Measurements from ENCODE around the gene KIFC3.
"Not testable (repeated sequence)": the region's sequence is repeated elsewhere in the genome, so short reads cannot be mapped to it uniquely, and the experiment has no call there.

Gene KIFC3

DNA sequence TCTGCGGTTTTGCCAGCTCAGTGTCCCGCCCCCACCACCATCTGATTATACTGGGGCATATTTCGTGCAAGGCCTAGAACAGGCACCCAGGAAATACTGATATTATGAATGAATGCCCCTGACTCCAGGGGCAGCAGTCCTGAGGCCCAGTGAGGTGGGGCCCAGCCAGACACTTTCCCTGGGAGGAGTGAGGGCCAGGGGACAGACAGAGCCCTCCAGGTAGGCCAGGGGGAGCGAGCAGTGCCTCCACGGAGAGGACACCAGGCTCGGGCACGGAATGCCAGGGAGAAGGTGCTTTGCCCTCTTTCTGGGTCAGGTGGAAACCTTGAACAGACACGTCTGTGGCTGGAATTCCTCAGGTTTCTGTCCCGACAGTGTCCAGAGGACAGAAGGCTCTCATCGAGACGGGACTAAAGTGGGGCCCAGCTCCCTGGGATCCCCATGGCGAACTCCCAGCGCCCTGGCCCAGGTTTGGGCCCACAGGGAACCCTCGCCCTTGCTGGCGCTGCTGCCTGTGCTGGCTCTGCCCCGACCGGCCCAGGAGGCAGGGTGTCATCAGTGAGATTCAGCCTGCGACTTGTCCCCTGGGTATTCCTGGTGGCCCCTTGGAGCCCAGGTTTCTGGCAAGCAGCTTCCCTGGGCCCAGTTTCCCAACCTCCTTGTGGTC, 62.4 kb downstream of the KIFC3 start:
- DNase-seq (ENCODE audit: low spot score) = no peak

DNA sequence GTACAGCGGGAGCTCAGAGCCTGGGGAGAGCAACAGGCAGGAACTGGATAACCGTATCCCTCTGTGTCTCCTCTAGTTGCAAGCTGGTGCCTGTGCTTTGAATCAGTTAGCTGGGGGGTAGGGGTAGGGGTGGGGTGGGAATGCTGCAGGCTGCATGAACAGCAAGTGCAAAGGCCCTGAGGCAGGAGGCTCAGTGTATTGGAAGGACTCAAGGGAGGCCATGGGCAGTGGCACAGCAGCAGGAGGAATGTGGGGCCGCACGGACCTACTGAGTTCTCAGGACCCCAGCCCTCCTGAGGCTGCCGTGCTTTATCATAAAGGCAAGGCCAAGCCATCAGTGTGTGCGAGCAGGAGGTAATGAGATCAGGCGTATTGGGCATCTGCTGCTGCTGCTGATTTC, 63.4 kb downstream of the KIFC3 start:
- DNase-seq (ENCODE audit: low spot score) = no peak

DNA sequence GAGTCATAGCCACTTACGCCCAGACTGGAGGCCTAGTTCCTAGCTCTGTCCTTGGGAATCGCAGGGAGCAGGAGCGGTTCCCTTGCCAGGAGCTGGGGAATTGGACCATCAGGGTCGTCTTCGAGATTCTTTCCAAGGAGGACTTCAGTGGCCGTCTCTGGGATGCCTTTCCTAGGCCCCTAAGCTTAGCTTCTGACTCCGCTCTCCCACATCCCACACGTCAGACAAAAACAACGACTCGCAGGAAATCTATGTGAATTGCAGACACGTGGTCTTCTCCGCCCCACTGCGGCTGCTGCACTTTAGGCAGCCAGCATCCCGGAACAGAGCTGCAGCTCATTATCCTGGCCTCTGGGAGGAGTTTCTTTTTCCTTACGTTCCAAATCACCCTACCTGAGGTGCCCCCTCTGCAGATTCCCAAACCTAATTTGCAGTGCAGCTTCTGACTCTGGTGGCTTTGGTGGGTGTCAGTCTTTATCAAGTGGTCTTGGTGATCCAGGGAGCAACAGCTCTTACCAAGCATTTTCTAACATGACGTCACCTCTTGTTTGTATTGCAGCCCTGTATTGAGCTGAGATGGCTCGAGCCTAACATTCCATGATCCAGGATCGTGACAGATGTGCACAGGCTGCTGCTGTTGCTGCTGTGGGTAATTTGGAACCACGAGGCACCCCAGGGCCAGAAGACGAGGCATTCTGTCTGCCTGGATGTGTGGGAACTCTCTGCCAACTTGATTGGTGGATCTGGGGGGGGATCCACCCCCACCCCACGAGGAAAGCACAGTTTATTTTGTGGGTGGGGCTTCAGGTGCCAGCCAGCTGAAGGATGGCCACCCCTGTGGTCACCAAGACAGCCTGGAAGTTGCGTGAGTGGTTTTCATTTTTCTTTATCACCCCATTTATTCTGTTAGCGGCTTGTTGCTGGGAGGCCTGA, 65.6 kb downstream of the KIFC3 start:
- peak; percentile 49 for DNase-seq (ENCODE audit: low spot score)

DNA sequence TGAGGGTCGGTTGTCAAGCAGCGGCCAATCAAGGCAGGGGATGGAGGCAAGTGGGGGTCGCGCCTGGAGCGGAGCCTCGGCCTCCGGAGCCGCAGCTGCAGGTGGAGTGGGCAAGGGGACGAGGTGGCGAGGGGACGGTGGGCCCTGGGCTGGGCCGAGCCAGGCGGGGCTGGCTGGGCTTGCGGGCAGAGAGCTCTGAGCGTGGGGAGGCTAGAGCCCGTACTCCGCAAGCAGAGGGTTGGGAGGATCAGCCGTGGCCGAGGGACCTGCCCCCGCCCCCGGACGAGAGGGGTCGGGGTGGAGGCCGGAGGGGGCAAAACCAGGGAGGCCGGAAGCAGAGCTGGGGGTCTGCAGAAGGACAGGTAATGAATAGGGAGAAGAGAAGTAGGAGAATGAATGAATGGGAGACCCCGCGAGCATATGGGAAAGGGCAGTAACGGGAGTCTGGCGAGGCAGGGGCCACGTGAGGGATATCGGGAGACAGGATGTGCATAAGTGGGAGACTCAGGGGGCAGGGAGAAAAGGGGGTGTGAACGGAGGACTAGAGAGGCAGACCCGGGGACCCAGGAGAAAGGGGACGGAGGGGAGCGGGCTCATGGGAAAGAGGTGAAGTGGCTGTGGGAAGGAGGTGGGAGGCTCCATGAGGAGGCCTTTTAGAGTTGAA, 66.4 kb downstream of the KIFC3 start, which contains the start of gene KATNB1:
TSS of gene KATNB1 (plus strand) at position 16 of the 664 bp plus-strand sequence. CDS start 1,474 bp downstream, outside the sequence.
- DNase-seq (ENCODE audit: low spot score) = no peak

- DNase-seq (ENCODE audit: low spot score) = peak; percentile 100
Observed at GRCh38 chr16:57734925-57735754, 67.2 kb downstream of the KIFC3 start.

GRCh38 chr16:57734308-57734924, 67.9 kb downstream of the KIFC3 start:
- no peak for DNase-seq (ENCODE audit: low spot score)

GRCh38 chr16:57732714-57733113, 69.6 kb downstream of the KIFC3 start:
- DNase-seq (ENCODE audit: low spot score) = no peak

DNA sequence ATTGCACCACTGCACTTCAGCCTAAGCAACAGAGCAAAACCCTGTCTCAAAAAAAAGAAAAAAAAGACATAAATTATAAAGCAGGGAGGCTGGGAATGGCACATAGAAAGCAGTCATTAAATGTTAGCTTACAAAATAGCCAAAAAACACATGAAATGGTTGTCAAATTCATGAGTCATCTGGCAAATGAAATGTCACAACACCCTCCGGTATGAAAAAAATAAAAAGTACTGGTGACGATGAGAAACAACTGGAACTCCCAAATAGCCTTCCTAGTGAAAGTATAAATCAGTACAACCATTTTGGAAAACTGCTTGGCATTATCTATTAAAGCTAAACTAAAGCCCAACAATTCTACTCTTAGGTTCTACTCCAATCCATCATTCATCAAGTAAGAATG, 70.3 kb downstream of the KIFC3 start:
- DNase-seq (ENCODE audit: low spot score) = no peak

- DNase-seq (ENCODE audit: low spot score) = no peak
Observed at GRCh38 chr16:57730771-57731730, 71.2 kb downstream of the KIFC3 start.

DNA sequence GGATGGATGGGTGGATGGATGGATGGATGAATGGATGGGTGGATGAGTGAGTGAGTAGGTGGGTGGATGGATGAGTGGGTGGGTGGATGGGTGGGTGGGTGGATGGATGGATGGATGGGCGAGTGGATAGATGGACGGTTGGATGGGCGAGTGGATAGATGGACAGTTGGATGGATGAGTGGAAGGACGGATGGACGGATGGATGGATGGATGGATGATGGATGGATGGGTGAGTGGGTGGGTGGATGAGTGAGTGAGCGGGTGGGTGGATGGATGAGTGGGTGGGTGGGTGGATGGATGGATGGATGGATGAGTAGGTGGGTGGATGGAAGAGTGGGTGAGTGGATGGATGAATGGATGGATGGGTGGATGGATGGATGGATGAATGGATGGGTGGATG, 72.4 kb downstream of the KIFC3 start:
- DNase-seq (ENCODE audit: low spot score) = not testable (repeated sequence)

DNA sequence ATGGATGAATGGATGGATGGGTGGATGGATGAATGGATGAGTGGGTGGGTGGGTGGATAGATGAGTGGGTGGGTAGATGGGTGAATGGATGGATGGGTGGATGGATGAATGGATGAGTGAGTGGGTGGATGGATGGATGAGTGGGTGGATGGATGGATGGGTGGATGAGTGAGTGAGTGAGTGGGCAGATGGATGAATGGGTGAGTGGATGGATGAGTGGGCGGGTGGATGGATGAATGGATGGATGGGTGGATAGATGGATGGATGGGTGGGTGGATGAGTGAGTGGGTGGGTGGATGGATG, 73.2 kb downstream of the KIFC3 start:
- DNase-seq (ENCODE audit: low spot score) = no peak

DNA sequence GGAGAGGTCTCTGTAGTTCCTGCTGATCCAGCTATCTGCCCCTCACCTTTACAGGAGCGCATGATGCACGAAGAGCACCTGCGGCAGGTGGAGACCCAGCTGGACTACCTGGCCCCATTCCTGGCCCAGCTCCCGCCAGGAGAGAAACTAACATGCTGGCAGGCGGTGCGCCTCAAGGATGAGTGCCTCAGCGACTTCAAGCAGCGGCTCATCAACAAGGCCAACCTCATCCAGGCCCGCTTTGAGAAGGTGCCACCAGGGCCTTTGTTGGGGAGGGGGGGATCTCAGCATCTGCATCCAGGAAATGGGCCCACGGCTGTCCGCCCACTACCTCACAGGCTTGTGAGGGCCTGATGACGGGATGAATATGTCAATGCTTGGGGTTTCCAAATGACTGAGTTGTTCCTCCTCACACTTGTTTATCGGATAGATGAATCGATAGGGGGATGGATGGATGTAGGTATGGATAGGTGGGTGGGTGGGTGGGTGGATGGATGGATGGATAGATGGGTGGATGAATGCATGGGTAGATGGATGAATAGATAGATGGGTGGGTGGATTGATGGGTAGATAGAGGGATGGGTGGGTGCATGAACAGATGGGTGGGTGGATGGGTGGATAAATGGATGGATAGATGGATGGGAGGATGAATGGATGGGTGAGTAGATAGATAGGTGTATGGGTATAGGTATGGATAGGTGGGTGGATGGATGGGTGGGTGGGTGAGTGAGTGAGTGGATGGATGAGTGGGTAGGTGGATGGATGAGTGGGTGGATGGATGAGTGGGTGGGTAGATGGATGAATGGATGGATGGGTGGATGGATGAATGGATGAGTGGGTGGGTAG, 73.7 kb downstream of the KIFC3 start:
- DNase-seq (ENCODE audit: low spot score) = no peak

- DNase-seq (ENCODE audit: low spot score) = no peak
Observed at GRCh38 chr16:57727610-57728009, 74.7 kb downstream of the KIFC3 start.

GRCh38 chr16:57726433-57726947, 75.8 kb downstream of the KIFC3 start:
- DNase-seq (ENCODE audit: low spot score) = no peak

- no peak for DNase-seq (ENCODE audit: low spot score)
Observed at GRCh38 chr16:57725976-57726375, 76.3 kb downstream of the KIFC3 start.

DNA sequence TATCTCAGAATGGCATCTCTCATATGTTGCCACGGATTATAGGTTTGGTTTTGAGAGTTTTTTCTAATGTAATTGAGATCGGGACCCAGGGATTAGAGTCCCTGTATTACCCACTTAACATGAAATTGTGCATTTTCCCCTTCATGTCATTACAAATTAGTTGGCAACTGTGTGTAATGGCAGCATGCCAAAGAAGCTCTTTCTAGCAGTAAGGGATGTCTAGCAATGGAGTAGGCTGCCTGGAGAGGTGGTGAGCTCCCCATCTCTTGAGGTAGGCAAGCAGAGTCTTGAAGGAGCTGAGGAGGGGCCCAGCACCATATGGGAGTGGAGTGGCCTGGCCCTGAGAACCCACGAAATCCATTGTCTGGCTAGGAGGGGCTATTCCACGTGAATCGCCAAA, 76.7 kb downstream of the KIFC3 start:
- no peak for DNase-seq (ENCODE audit: low spot score)

DNA sequence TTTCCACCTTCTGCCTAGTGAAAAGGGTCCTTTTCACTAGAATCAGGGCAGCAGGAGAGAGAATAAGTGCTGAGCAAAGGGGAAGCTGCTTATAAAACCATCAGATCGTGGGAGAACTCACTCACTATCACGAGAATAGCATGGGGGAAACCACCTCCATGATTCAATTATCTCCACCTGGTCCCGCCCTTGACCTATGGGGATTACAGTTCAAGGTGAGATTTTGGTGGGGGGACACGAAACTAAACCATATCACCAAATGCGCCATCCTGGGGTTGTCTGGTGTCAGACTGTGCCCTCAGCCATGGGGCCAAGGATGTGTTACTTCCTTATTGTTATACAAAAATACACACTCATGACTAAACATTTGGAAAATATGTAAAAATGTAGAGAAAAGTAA, 77.1 kb downstream of the KIFC3 start:
- no peak for DNase-seq (ENCODE audit: low spot score)

DNA sequence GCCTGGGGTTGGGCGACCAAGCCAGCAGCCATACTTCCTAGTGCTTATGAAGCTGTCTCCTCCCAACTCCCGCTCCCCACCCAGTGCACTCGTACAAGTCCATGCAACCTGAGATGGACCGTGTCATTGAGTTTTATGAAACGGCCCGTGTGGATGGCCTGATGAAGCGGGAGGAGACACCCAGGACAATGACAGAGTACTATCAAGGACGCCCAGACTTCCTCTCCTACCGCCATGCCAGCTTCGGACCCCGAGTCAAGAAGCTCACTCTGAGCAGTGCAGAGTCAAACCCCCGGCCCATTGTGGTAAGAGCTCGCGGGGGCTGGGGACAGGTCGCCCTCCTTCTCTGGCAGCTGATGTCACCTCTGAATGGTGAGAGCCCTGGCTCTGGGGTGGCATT, 77.8 kb downstream of the KIFC3 start:
- DNase-seq (ENCODE audit: low spot score) = no peak

DNA sequence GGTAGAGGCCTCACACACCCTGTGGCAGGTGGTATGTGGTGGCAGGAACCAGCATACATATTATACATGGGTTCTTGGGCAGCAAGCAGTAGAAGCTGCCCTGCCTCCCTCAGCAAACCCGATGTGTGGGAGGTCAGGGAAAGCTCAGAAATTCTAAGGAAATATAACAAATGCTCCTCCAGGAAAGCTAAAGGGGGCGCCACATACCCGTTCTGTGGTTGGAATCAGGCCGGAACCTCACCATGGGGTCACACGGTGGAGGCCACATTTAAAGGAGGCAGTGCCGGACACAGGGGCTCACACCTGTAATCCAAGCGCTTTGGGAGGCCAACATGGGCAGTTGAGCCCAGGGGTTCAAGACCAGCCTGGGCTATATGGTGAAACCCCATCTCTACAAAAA, 79.1 kb downstream of the KIFC3 start:
- no peak for DNase-seq (ENCODE audit: low spot score)
